Mucosa of descending colon (tissue), 3 donors: ENCODE data around the gene CNOT3. TPM values are rescaled to one million over a fixed set of nuclear protein-coding genes. Genes with fewer than 3 reads are reported as not detected.

Experiments used
- ATAC-seq: fragments of 200-7000 bp; cut with Tn5 transposase; one replicate; pipeline ENCODE4 v1.9.1; 2020; ENCODE audit warnings: mild to moderate bottlenecking, moderate library complexity
- DNase-seq, 3 donors: peaks; one replicate each; pipeline ENCODE4 v3.0.0-alpha.2; 2020
- H3K36me3 ChIP-seq: fragments of 200-600 bp; one replicate; pipeline ENCODE4 v1.8.0; 2021; ENCODE audit warnings: low read depth, mild to moderate bottlenecking
- H3K4me1 ChIP-seq: fragments of 200-600 bp; one replicate; pipeline ENCODE4 v1.8.0; 2021; ENCODE audit warnings: low read depth, mild to moderate bottlenecking
- H3K4me3 ChIP-seq: fragments of 200-600 bp; one replicate; pipeline ENCODE4 v1.8.0; 2021; ENCODE audit warnings: mild to moderate bottlenecking
- H3K9me3 ChIP-seq: fragments of 200-600 bp; one replicate; pipeline ENCODE4 v1.8.0; 2021; ENCODE audit warnings: mild to moderate bottlenecking
- CTCF ChIP-seq: fragments of 200-600 bp; IDR thresholded peaks from one replicate; pipeline ENCODE4 v1.8.0; 2022; ENCODE audit warnings: antibody characterized with exemption, mild to moderate bottlenecking
- intact Hi-C, 2 donors: fragments of 100-400 bp; cut with DNase I in 1 of 2; cut with micrococcal nuclease in 1 of 2; formaldehyde crosslinking; loops; one replicate each; pipeline versions ENCODE4 v1.11.0 to v1.11.1; 2022; cut with DNase I, micrococcal nuclease
- total RNA-seq, 3 donors: library from RNA; stranded (reverse); fragmentation: NEBNext Ultra II Directional in 2 of 3; extraction: Animal tissue kit (Norgen Biotek cat#: 25700) in 2 of 3; gene quantifications; one replicate each; pipeline versions ENCODE4 v1.2.1 to v1.2.4, GENCODE V29; 2021 to 2023
- donor health status: DM: no; HTN: no; CAD: no; lungs with moderate emphysema.
- donor health status: DM: no; HTN: no; CAD: no.
- donor health status: DM: no; HTN: yes; CAD: no.

Gene CNOT3
- total RNA-seq, 3 donors from 2014 or later, result 42.4 to 47.9 (median 43.7) TPM

GRCh38 chr19:54141356-54141755 is 3.8 kb downstream of the CNOT3 start:
- Histone ChIP-seq H3K9me3 (no peaks in the 10 kb centered on the region), H3K4me1 (peaks cover 27% of the 10 kb centered on the region), H3K36me3 (peaks cover 20% of the 10 kb centered on the region), H3K4me3 (no peak overlapping the region)
- intact Hi-C loops, result no loop called here
- ATAC-seq (no peak), DNase-seq (no peak)
- TF ChIP-seq CTCF, result no peak

- H3K36me3 ChIP-seq, result peaks cover 22% of the 10 kb centered on the region
- no peaks in the 10 kb centered on the region for H3K9me3 ChIP-seq
- no peak overlapping the region for H3K4me3 ChIP-seq
- no peak for DNase-seq
- no peak for TF ChIP-seq CTCF
- no peak for ATAC-seq
- H3K4me1 ChIP-seq, result peaks cover 21% of the 10 kb centered on the region
- intact Hi-C loops, result no loop called here
Measured at GRCh38 chr19:54142166-54142780, 4.7 kb downstream of the CNOT3 start.

GRCh38 chr19:54145541-54146158 is 8.1 kb downstream of the CNOT3 start:
- Histone ChIP-seq H3K9me3 (no peaks in the 10 kb centered on the region), H3K4me3 (no peak overlapping the region), H3K4me1 (peaks cover 3% of the 10 kb centered on the region), H3K36me3 (peaks cover 24% of the 10 kb centered on the region)
- no peak for TF ChIP-seq CTCF
- no peak for ATAC-seq
- intact Hi-C loops, result no loop called here
- no peak for DNase-seq

- no peak for TF ChIP-seq CTCF
- H3K4me1 ChIP-seq, result no peaks in the 10 kb centered on the region
- H3K36me3 ChIP-seq, result peaks cover 32% of the 10 kb centered on the region
- intact Hi-C loops, result no loop called here
- no peaks in the 10 kb centered on the region for H3K9me3 ChIP-seq
- ATAC-seq (no peak), DNase-seq (no peak)
- no peak overlapping the region for H3K4me3 ChIP-seq
Measured at GRCh38 chr19:54147676-54148075, 10.1 kb downstream of the CNOT3 start.

- no peak for ATAC-seq
- Histone ChIP-seq H3K4me1 (no peaks in the 10 kb centered on the region), H3K36me3 (peaks cover 32% of the 10 kb centered on the region), H3K9me3 (no peaks in the 10 kb centered on the region), H3K4me3 (no peak overlapping the region)
- no peak for DNase-seq
- no peak for TF ChIP-seq CTCF
- intact Hi-C loops, result no loop called here
Measured at GRCh38 chr19:54148158-54148557, 10.6 kb downstream of the CNOT3 start.
